GM21367 (cell line): ENCODE data around the gene ACOT7.
"Not testable (repeated sequence)": the region's sequence is repeated elsewhere in the genome, so short reads cannot be mapped to it uniquely, and the experiment has no call there.

ENCODE experiments used
- ATAC-seq: cut with Tn5 transposase; IDR thresholded peaks from one replicate; pipeline ENCODE4 v1.9.1; 2021; ENCODE audit not compliant: unreplicated experiment

The ACOT7 gene

GRCh38 chr1:6365047-6365446 is 28.5 kb downstream of the ACOT7 start:
- no peak for ATAC-seq

- not testable (repeated sequence) for ATAC-seq
These were observed 30.3 kb downstream of the ACOT7 start for GRCh38 chr1:6363085-6363884.

DNA sequence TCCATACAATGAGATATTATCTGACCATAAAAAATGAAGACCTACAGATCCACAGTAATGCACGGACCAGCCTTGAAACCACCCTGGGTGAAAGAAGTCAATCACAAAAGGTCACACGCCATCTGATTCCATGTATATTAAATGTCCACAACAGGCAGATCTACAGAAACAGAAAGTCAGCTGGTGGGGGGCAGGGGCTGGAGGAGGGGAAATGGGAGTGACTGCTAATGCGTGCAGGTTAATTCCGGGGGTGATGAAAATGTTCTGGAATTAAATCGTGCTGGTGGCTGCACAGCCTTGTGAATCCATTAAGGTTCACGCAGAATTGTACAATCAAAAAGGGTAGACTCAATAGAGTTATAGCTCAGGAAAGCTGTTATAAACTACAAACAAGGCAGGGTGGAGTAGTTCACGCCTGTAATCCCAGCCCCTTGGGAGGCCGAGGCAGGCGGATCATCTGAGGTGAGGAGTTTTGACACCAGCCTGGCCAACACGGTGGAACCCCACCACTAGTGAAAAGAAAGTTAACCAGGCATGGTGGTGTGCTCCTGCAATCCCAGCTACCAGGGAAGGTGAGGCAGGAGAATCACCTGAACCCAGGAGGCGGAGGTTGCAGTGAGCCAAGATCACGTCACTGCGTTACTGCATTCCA is 32.3 kb downstream of the ACOT7 start:
- no peak for ATAC-seq

- ATAC-seq: no peak
These were observed 33.0 kb downstream of the ACOT7 start for GRCh38 chr1:6360517-6361070.

DNA sequence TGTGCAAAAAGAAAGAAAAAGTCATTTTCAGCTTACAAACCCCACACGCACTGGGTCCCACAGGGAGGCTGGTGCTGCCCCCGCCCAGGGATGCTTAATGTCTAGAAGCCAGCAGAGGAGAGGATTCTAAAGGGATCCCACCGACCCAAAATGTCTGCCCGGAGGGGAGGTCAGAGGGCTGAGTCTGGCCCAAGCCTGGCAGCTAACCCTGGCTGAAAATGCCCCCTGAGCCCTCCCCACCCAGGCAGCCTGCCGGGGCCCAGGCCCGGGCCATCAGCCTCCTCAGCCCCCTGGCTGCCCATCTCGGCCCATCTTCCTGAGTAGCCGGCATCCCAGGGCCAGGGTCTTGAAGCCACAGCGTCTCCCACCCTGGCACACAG is 33.5 kb downstream of the ACOT7 start:
- no peak for ATAC-seq

DNA sequence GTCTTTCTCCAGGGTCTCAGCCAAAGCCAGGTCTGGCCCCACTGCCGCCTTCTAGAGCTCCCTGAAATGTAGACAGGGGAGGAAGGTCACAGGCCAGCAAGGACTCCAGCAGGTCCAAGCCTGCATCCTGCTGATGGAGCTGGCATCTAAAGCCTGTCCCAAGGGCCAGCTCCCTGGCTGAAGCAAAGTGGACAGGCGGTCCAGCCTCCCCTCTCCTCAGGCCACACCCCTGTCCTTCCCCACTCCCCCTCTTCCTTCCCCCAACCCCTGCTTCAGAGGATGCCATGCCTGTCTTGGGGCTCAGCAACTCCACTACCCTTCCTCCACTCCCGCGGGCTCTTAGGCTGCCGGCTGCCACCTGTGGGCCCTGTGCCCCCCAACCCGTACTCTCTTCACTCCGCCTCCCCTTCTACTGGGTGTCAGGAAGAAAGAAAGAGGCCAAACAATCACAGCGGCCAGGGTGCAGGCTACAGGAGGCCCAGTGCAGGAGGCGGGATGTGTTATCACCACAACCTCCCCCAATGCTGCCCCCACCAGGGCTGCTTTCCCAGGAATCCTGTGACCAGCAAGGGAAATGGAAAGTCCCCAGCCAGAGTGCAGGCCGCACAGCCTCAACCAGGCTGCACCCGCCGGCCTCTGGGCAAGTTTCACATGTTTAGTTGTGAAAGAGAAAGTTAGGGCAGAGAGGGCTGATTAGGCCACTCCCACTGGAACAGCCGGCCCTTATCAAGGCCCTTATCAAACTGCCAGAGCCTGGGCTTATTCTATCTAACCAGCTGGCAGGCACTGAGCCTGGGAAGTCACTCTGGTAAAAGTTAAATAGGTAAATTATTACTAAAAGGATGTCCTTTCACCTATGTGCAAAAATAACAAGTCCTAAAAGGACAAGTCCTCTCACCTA is 34.1 kb downstream of the ACOT7 start:
- peak; percentile 80 for ATAC-seq

DNA sequence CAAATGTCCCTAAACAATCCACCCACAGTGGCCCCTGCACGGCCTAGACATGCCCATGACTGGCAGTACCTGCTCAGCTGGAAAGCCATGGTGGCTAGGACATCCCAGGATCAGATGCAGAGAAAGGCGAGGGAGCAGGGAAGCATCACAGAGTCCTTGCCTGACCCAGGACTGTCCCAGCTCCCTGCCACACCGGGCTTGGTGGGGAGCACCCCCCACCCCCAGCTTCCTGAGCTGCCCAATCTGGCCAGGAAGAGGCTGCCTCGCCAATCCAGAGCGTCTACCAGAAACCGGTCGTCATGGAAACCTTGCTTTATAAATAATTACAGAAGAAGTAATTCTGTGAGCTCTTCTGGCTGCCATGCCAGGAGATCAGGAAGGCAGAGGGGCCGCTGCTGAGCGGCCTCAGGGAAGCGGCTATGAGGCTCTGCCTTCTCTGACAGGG is 34.8 kb downstream of the ACOT7 start:
- no peak for ATAC-seq

DNA sequence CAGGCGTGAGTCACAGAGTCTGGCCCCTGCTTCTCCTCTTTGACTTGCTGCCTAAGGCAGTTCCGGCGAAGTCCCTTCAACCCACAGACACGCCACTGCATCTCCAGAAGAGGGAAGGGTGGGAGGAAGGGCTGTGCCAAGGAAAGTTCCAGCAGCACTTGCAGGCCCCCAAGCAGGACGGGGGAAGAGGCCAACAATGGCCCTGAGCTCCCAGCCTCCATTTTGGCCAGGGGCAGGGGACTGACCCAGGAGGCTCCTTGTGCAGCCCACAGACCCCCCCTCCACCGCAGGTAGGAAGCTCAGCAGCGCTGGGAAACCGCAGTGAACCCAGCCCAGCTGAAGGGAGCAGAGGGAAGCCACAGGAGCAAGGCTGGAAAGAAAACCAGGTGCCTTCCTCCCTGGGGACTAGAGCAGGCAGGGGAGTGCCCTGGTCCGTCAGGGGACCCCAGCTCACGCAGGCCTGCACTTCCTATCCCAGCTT is 35.4 kb downstream of the ACOT7 start:
- no peak for ATAC-seq

GRCh38 chr1:6357243-6357936 is 36.2 kb downstream of the ACOT7 start:
- no peak for ATAC-seq

DNA sequence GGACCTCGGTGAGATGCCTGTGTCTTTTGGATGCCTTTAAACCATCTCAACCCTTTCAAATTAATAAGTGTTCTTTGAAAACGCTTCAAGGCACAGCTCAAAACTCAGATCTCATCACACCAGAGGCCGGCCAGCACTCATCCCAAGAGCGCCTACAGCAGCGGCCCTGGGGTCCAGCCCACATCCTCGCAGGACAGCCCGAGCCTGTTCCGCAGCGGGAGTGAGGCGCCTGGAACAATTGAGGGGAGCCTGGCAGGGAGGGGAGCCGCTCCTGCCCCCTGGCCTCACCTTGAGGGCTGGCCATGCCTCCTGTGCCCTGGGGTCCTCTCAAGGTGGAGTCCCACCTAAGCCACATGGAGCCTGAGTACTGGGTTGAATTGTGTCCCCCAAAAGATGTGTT is 37.9 kb downstream of the ACOT7 start:
- ATAC-seq: no peak

GRCh38 chr1:6354659-6355317 is 38.8 kb downstream of the ACOT7 start:
- ATAC-seq: no peak

DNA sequence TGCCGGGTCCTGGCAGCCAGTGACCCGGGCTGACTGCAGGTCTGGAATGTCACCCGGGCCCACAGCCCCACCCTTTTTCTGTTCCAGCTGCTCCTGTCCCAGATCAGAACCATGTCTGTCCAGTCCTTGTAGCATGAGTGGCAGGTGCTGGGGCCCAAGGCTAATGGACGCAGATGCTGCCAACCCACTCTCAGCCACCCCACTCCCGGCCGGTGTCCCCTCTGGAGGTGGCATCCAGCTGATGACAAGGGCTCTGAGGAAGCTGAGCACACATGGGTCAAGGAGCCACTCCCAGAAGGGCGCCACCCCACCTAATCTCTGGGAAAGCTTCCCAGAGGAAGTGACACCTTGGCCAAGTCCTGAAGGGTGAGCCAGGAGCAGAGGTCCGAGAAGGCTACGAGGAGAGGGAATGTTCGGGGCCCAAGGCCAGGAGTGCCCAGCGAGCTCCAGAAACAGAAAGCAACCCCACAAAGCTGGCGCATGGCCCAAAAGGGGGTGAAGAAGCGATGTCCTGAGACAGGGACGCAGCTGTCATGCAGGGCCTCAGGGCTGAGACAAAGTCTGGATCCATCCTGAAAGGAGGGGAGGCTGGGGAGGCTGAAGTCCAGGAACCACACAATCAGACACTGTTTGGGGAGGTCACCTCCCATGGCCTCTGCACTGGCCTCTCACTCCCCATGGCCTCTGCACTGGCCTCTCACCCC is 39.5 kb downstream of the ACOT7 start:
- ATAC-seq: no peak

- ATAC-seq: no peak
These were observed 40.0 kb downstream of the ACOT7 start for GRCh38 chr1:6353619-6353954.

DNA sequence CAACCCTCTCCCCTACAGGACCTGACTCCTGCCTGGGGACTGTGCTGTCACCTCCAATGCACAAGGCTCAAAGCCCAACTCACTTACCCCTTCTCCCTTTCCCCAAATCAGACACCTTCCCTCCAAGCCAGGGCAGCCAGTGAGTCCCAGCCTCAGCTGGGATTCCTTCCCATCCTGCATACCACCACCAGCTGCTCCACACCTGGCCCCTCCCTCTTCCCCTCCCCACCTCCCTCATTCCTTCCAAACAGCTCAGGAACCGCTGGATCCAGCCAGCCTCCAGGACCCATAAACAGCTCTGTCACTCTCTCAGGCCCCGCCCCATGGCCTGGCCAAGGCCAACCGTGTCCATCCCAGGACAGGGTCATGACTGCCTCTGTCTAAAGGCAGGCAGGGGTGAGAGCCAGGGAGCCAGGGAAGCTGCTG is 41.4 kb downstream of the ACOT7 start:
- ATAC-seq: no peak

GRCh38 chr1:6351480-6352137 is 42.0 kb downstream of the ACOT7 start:
- ATAC-seq: no peak

GRCh38 chr1:6350416-6351088 is 43.0 kb downstream of the ACOT7 start:
- ATAC-seq: no peak

DNA sequence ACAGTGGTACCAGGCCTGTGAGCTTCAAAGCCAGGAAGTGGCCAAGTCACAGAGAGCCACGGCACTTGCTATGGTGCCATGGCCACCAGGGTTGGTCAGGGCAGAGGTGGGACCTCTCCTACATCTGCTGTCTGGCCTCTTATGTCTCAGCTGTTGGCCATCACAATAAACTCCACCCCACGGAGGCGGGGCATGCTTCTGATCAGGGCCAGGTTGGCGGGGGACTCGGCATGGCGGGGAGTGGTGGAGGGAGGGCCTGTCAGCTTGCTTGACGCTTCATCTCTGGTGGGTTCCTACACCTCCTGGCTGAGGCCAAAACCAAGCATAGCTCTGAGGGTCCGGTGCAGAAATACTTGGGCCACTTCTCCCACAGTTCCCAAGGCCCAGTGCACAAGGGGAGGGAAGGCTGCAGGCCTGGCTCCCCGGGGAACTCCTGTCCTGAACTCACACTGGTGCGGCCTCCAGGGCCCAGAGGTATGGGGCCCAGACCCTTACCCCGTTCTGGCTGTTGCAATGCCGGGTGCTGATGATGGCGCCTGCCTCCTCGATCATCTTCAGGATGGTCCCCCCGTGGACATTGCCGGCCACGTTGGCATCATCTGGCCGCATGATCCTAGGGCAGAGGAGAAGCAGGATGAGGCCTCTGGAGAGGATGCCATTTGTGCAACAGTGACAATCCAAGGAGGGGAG is 44.2 kb downstream of the ACOT7 start:
- ATAC-seq: no peak
